ENCODE data around the gene UBLCP1.

- TF ChIP-seq CTCF (conservative IDR thresholded peaks at IDR 0.05), result no peak
- TF ChIP-seq ZFX (IDR thresholded peaks at IDR 0.05), result no peak
Measured at GRCh38 chr5:159311063-159311462, 48.0 kb downstream of the UBLCP1 start.
